Vein endothelial cell (primary cell): Measurements from ENCODE around the gene SHLD3. TPM values are rescaled to one million over a fixed set of nuclear protein-coding genes. Genes with fewer than 3 reads are reported as not detected.

Experiments
- small RNA-seq: library from RNA; depleted of rRNA; stranded (forward); fragments of <200 nt; gene quantifications from one replicate; pipeline ENCODE3, GENCODE V24; 2012
- total RNA-seq: library from RNA; depleted of rRNA; stranded (reverse); fragments of >200 nt; gene quantifications from 2 replicates; pipeline ENCODE4 v1.2.3, GENCODE V29; 2012

The SHLD3 gene, protein sequence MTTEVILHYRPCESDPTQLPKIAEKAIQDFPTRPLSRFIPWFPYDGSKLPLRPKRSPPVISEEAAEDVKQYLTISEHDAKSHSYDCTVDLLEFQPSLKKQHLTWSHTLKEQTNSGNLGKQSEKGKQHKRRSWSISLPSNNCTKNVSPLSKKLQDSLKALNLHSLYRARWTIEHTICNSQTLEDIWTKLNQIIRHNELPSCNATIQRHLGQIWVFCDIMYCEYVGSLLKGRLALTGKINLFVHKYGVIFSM
- total RNA-seq, result 4.6 and 6.2 TPM in 2 replicates

GRCh38 chr5:65624571-65625555, at the start of gene SHLD3, which contains the start of gene TRAPPC13:
Gene SHLD3 (plus strand): TSS chr5:65625027. CDS start chr5:65629588, 4,561 bp downstream.
Gene TRAPPC13 (plus strand): TSS chr5:65625027. CDS start chr5:65625061, 34 bp downstream.

GRCh38 chr5:65624025-65624570, 729 bp upstream of the SHLD3 start, which contains the start of gene TRIM23:
Gene TRIM23 (minus strand): TSS chr5:65624333. CDS start chr5:65624274, 59 bp downstream.

Small RNA genes lying within 50 kb of the gene (small RNA-seq; reads per million reads assigned to genes)
- not detected for gene RNU6-540P

Other genes with a start within 250 kb of the SHLD3 start
- 50.9 and 78.4 TPM in 2 replicates for gene ADAMTS6, start 143.1 kb upstream of the SHLD3 start, total RNA-seq
- 14.0 and 24.6 TPM in 2 replicates for gene CENPK, start 61.9 kb upstream of the SHLD3 start, total RNA-seq
- 29.1 and 32.3 TPM in 2 replicates for gene PPWD1, start 61.7 kb upstream of the SHLD3 start, total RNA-seq
- 13.9 and 14.4 TPM in 2 replicates for gene TRIM23, start 694 bp upstream of the SHLD3 start, total RNA-seq
- 20.3 and 21.5 TPM in 2 replicates for gene TRAPPC13, start within 50 bp of the SHLD3 start, total RNA-seq
- gene SGTB, start 97.1 kb downstream of the SHLD3 start, total RNA-seq, result 7.5 and 11.2 TPM in 2 replicates
- 37.9 and 47.1 TPM in 2 replicates for gene NLN, start 97.2 kb downstream of the SHLD3 start, total RNA-seq